ENCODE measurements around the gene WNT3A.

GRCh38 chr1:228089519-228090380 is 83.0 kb downstream of the WNT3A start:
- TF ChIP-seq CTCF (conservative IDR thresholded peaks at IDR 0.05 in 1 of 2, IDR thresholded peaks at IDR 0.05 in 1 of 2; ENCODE audit: extremely low read depth in 1 of 2, insufficient read depth in 1 of 2, low read depth in 1 of 2, low read length in 2 of 2), result no peak
- no peak for TF ChIP-seq EZH2 (IDR thresholded peaks at IDR 0.05; ENCODE audit: borderline replicate concordance, low read length)
